Measurements from ENCODE around the gene SNRPB.

The SNRPB gene

DNA sequence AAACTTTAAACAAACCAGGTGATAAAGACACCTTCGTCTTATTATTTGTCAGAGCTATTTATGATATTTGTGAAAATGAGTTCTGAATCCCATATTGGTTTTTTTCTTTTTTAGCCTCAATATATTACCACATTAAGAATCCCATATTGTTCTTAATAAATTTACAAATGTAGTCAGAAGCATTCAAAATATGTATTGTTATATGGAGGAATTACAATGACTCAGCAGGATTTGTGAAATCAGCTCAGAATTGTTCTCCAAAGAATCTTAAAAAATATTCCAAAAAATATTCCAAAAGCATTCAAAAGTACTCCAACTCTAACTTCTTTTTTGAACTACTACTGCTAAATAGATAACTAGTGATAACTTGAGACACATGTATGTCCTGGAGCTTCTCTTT is 44.6 kb upstream of the SNRPB start:
- Histone ChIP-seq H3K4me3 (ENCODE audit: low read depth, low read length) (no peak overlapping the region), H3K9me3 (ENCODE audit: control insufficient read depth, insufficient read depth, low read depth, low read length) (no peaks in the 10 kb centered on the region), H3K27ac (ENCODE audit: extremely low read depth, low read depth, low read length) (no peak overlapping the region), H3K4me1 (ENCODE audit: control insufficient read depth, insufficient read depth, low read length) (no peaks in the 10 kb centered on the region), H3K36me3 (ENCODE audit: control insufficient read depth in 2 of 2, insufficient read depth in 1 of 2, low read length in 2 of 2) (no peaks in the 10 kb centered on the region)
- CTCF ChIA-PET = interaction anchor here (0.6 to 12.4 kb wide), 5 partner anchors 8 to 174 kb away, joined by 3 to 171 read pairs (median 7); no protein-coding TSS in a partner anchor
- TF ChIP-seq EGR2 (tag by site-specific recombination; IDR thresholded peaks at IDR 0.05; ENCODE audit: low read depth) = no peak
- TF ChIP-seq ZNF423 (tag by site-specific recombination; IDR thresholded peaks at IDR 0.05) = no peak
- no peak for TF ChIP-seq ZNF239 (tag by site-specific recombination; IDR thresholded peaks at IDR 0.05)
- no peak for TF ChIP-seq ZNF560 (tag by site-specific recombination; IDR thresholded peaks at IDR 0.05; ENCODE audit: borderline replicate concordance)
- TF ChIP-seq HOXC10 (CRISPR knock-in tag; IDR thresholded peaks at IDR 0.05) = no peak
- no peak for TF ChIP-seq ZNF747 (tag by site-specific recombination; IDR thresholded peaks at IDR 0.05)
- no peak for TF ChIP-seq ZSCAN23 (tag by site-specific recombination; IDR thresholded peaks at IDR 0.05)
- no peak for TF ChIP-seq ZNF621 (tag by site-specific recombination; IDR thresholded peaks at IDR 0.05)
- no peak for TF ChIP-seq ZNF830 (tag by site-specific recombination; IDR thresholded peaks at IDR 0.05; ENCODE audit: low read depth)
- TF ChIP-seq ZNF391 (tag by site-specific recombination; IDR thresholded peaks at IDR 0.05; ENCODE audit: borderline replicate concordance, low read depth) = no peak
- TF ChIP-seq, protein P1, sequence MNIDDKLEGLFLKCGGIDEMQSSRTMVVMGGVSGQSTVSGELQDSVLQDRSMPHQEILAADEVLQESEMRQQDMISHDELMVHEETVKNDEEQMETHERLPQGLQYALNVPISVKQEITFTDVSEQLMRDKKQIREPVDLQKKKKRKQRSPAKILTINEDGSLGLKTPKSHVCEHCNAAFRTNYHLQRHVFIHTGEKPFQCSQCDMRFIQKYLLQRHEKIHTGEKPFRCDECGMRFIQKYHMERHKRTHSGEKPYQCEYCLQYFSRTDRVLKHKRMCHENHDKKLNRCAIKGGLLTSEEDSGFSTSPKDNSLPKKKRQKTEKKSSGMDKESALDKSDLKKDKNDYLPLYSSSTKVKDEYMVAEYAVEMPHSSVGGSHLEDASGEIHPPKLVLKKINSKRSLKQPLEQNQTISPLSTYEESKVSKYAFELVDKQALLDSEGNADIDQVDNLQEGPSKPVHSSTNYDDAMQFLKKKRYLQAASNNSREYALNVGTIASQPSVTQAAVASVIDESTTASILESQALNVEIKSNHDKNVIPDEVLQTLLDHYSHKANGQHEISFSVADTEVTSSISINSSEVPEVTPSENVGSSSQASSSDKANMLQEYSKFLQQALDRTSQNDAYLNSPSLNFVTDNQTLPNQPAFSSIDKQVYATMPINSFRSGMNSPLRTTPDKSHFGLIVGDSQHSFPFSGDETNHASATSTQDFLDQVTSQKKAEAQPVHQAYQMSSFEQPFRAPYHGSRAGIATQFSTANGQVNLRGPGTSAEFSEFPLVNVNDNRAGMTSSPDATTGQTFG (tag by site-specific recombination; IDR thresholded peaks at IDR 0.05; ENCODE audit: borderline replicate concordance) = no peak
- no peak for TF ChIP-seq TCF7L2 (IDR thresholded peaks at IDR 0.05; ENCODE audit: borderline replicate concordance, low read depth, low read length)
- POLR2A ChIA-PET = interaction anchor here (0.6 to 1.7 kb wide), 2 partner anchors 9 to 45 kb away, joined by 3 to 5 read pairs; partner anchors contain the start of gene SNRPB

DNA sequence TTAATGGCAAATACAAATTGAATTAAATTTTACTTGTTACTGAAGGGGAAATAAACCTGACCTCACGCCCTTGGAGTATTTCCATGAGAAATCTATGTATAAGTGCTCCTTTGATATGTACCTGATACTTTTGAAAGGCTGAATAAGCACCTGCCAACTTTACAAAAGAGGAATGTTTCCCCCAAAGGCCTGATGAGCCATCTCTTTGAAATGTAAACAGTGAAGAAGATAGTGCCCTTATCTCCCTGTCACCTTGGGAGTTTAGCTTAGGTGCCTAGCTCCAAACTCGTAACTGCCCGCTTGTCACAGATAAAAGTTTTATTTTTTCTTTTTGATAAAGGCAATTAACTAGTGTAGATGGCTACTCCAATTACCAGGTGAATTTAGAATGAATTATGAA is 39.2 kb upstream of the SNRPB start:
- Histone ChIP-seq H3K4me3 (ENCODE audit: low read depth, low read length) (no peak overlapping the region), H3K36me3 (ENCODE audit: control insufficient read depth in 2 of 2, insufficient read depth in 1 of 2, low read length in 2 of 2) (no peaks in the 10 kb centered on the region), H3K4me1 (ENCODE audit: control insufficient read depth, insufficient read depth, low read length) (peaks cover 4% of the 10 kb centered on the region; the same call in 1 of the 2 replicates), H3K27ac (ENCODE audit: extremely low read depth, low read depth, low read length) (no peak overlapping the region), H3K9me3 (ENCODE audit: control insufficient read depth, insufficient read depth, low read depth, low read length) (no peaks in the 10 kb centered on the region)
- ChIA-PET POLR2A (interaction anchor here (2.2 to 3.4 kb wide), 2 partner anchors 12 to 142 kb away, joined by 7 to 9 read pairs; no protein-coding TSS in a partner anchor), CTCF (interaction anchor here (12.4 kb wide), 1 partner anchor 13 kb away, joined by 171 read pairs; no protein-coding TSS in a partner anchor)
- TF ChIP-seq ZBTB1 (tag by site-specific recombination; IDR thresholded peaks at IDR 0.05) = no peak
- TF ChIP-seq, protein P2, sequence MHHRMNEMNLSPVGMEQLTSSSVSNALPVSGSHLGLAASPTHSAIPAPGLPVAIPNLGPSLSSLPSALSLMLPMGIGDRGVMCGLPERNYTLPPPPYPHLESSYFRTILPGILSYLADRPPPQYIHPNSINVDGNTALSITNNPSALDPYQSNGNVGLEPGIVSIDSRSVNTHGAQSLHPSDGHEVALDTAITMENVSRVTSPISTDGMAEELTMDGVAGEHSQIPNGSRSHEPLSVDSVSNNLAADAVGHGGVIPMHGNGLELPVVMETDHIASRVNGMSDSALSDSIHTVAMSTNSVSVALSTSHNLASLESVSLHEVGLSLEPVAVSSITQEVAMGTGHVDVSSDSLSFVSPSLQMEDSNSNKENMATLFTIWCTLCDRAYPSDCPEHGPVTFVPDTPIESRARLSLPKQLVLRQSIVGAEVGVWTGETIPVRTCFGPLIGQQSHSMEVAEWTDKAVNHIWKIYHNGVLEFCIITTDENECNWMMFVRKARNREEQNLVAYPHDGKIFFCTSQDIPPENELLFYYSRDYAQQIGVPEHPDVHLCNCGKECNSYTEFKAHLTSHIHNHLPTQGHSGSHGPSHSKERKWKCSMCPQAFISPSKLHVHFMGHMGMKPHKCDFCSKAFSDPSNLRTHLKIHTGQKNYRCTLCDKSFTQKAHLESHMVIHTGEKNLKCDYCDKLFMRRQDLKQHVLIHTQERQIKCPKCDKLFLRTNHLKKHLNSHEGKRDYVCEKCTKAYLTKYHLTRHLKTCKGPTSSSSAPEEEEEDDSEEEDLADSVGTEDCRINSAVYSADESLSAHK (tag by site-specific recombination; IDR thresholded peaks at IDR 0.05) = no peak
- no peak for TF ChIP-seq YY2 (tag by site-specific recombination; IDR thresholded peaks at IDR 0.05)
- no peak for TF ChIP-seq ZBTB44 (tag by site-specific recombination; IDR thresholded peaks at IDR 0.05)
- no peak for TF ChIP-seq ZNF138 (tag by site-specific recombination; IDR thresholded peaks at IDR 0.05; ENCODE audit: borderline replicate concordance)
- no peak for TF ChIP-seq BCL6B (tag by site-specific recombination; IDR thresholded peaks at IDR 0.05)
- TF ChIP-seq ZNF16 (tag by site-specific recombination; IDR thresholded peaks at IDR 0.05; ENCODE audit: low read depth) = no peak
- TF ChIP-seq ZNF610 (tag by site-specific recombination; IDR thresholded peaks at IDR 0.05; ENCODE audit: borderline replicate concordance) = no peak
- no peak for TF ChIP-seq ZNF248 (tag by site-specific recombination; IDR thresholded peaks at IDR 0.05)
- TF ChIP-seq IKZF3 (tag by site-specific recombination; IDR thresholded peaks at IDR 0.05) = no peak
- TF ChIP-seq KLF1 (tag by site-specific recombination; IDR thresholded peaks at IDR 0.05) = no peak
- TF ChIP-seq ELK4 (IDR thresholded peaks at IDR 0.05; ENCODE audit: borderline replicate concordance, low read depth, low read length) = no peak
- no peak for TF ChIP-seq ZNF202 (tag by site-specific recombination; IDR thresholded peaks at IDR 0.05; ENCODE audit: borderline replicate concordance)
- TF ChIP-seq ZNF302 (tag by site-specific recombination; IDR thresholded peaks at IDR 0.05; ENCODE audit: low read depth) = no peak
- TF ChIP-seq ZSCAN16 (tag by site-specific recombination; IDR thresholded peaks at IDR 0.05) = no peak
- TF ChIP-seq ZIC2 (tag by site-specific recombination; IDR thresholded peaks at IDR 0.05) = no peak

Measured in HEK293 (cell line).